GM12878 (cell line): ENCODE results near the gene TMEM174. TPM values are rescaled to one million over a fixed set of nuclear protein-coding genes. Genes with fewer than 3 reads are reported as not detected.

Source experiments
- ATAC-seq: fragments of 200-7000 bp; cut with Tn5 transposase; 3 replicates; pipeline ENCODE4 v1.9.1; 2020; ENCODE audit warnings: mild to moderate bottlenecking, moderate library complexity
- BruUV-seq: library from RNA; stranded (reverse); fragments of 400-500 nt; replicated peaks from 2 replicates; lab custom pipeline; 2021; lab: Mats Ljungman, UMichigan
- CTCF ChIA-PET: fragments of 300-600 bp; sonication (Branson Sonifier 250); formaldehyde crosslinking; extraction: SDS; loops from one replicate; lab custom pipeline; 2021; ENCODE audit warnings: inconsistent platforms; lab: Yijun Ruan, JAX
- POLR2A ChIA-PET: fragments of 350-600 bp; formaldehyde crosslinking; extraction: SDS; loops from one replicate; lab custom pipeline; 2021; ENCODE audit warnings: inconsistent platforms; lab: Charles Lee
- RAD21 ChIA-PET: fragments of 300-600 bp; sonication (Branson Sonifier 250); formaldehyde crosslinking; loops from one replicate; lab custom pipeline; 2023; ENCODE audit warnings: antibody characterized with exemption; ENCODE audit not compliant: unreplicated experiment; lab: Charles Lee
- SMC1A ChIA-PET: fragments of 300-600 bp; sonication (Branson Sonifier 250); formaldehyde crosslinking; loops from one replicate; lab custom pipeline; 2023; ENCODE audit not compliant: unreplicated experiment, uncharacterized antibody; lab: Charles Lee
- DNase-seq: peaks from one replicate; pipeline ENCODE4 v3.0.0-alpha.2; 2011; ENCODE audit warnings: low read depth, low spot score
- FAIRE-seq: peaks from 3 replicates; lab custom pipeline; 2011; peaks lifted over from hg19 to GRCh38; lab: Jason Lieb, UNC
- H2AFZ ChIP-seq: 2 replicates; pipeline ENCODE4 v1.6.0; 2011; ENCODE audit warnings: low read depth, low read length, control low read depth; ENCODE audit not compliant: control insufficient read depth
- H3K27ac ChIP-seq: 2 replicates; pipeline ENCODE4 v1.5.1; 2011; ENCODE audit warnings: control low read depth; ENCODE audit not compliant: control insufficient read depth, insufficient read depth
- H3K27me3 ChIP-seq, 2 experiments: replicated peaks in 1 of 2; 2 replicates each; pipeline versions ENCODE4 v1.6.0 to v1.6.1; 2011; ENCODE audit warnings: low read length in 1 of 2; ENCODE audit not compliant: control insufficient read depth in 2 of 2, insufficient read depth in 2 of 2
- H3K36me3 ChIP-seq, 2 experiments: 2 replicates each; pipeline ENCODE4 v1.5.1; 2011; ENCODE audit warnings: low read length in 1 of 2; ENCODE audit not compliant: control insufficient read depth in 2 of 2, insufficient read depth in 2 of 2
- H3K4me1 ChIP-seq: 2 replicates; pipeline ENCODE4 v1.6.1; 2011; ENCODE audit warnings: mild to moderate bottlenecking, low read length, moderate library complexity, mixed read lengths; ENCODE audit not compliant: control insufficient read depth, insufficient read depth
- H3K4me2 ChIP-seq: 2 replicates; pipeline ENCODE4 v1.6.0; 2011; ENCODE audit warnings: control low read depth; ENCODE audit not compliant: control insufficient read depth, insufficient read depth
- H3K4me3 ChIP-seq: fragments of 200-600 bp; sonication (generic); 2 replicates; pipeline ENCODE4 v1.5.1; 2016
- H3K79me2 ChIP-seq: 2 replicates; pipeline ENCODE4 v1.6.0; 2011; ENCODE audit warnings: low read length; ENCODE audit not compliant: control insufficient read depth, insufficient read depth
- H3K9ac ChIP-seq: 2 replicates; pipeline ENCODE4 v1.8.0; 2011; ENCODE audit warnings: low read length, control low read depth, mixed read lengths; ENCODE audit not compliant: control insufficient read depth, insufficient read depth
- H3K9me3 ChIP-seq: replicated peaks from 3 replicates; pipeline ENCODE4 v1.5.1; 2011; ENCODE audit warnings: mild to moderate bottlenecking, low read length; ENCODE audit not compliant: control insufficient read depth, insufficient read depth
- H4K20me1 ChIP-seq: 2 replicates; pipeline ENCODE4 v1.6.0; 2011; ENCODE audit not compliant: control insufficient read depth, insufficient read depth
- CHD1 ChIP-seq: IDR thresholded peaks from 2 replicates; pipeline ENCODE4 v1.6.1; 2012; ENCODE audit warnings: low read depth, low read length, improper control_type of control experiment
- JUNB ChIP-seq: IDR thresholded peaks from 2 replicates; pipeline ENCODE4 v1.6.1; 2016; ENCODE audit warnings: antibody characterized with exemption, mild to moderate bottlenecking
- KAT2A ChIP-seq: conservative IDR thresholded peaks from 2 replicates; pipeline ENCODE4 v1.6.1; 2011; ENCODE audit warnings: low read depth, low read length; ENCODE audit not compliant: control insufficient read depth
- KLF5 ChIP-seq: fragments of 450-650 bp; IDR thresholded peaks from 2 replicates; pipeline ENCODE4 v1.6.1; 2014; ENCODE audit warnings: mild to moderate bottlenecking; ENCODE audit not compliant: partially characterized antibody
- MTA2 ChIP-seq: fragments of 450-650 bp; IDR thresholded peaks from 2 replicates; pipeline ENCODE4 v1.6.1; 2016; ENCODE audit warnings: low read depth, mild to moderate bottlenecking, moderate library complexity
- NFYA ChIP-seq: IDR thresholded peaks from 2 replicates; pipeline ENCODE4 v1.6.1; 2011; ENCODE audit warnings: low read depth, mild to moderate bottlenecking, low read length, improper control_type of control experiment, borderline replicate concordance
- PML ChIP-seq: IDR thresholded peaks from 2 replicates; pipeline ENCODE4 v1.6.1; 2012; ENCODE audit warnings: low read length, inconsistent platforms
- SIN3A ChIP-seq: IDR thresholded peaks from 2 replicates; pipeline ENCODE4 v1.6.1; 2012; ENCODE audit warnings: low read depth, low read length, improper control_type of control experiment
- SREBF1 ChIP-seq: IDR thresholded peaks from 2 replicates; pipeline ENCODE4 v1.6.1; 2012; ENCODE audit warnings: mild to moderate bottlenecking, low read length
- TCF7 ChIP-seq: IDR thresholded peaks from 2 replicates; pipeline ENCODE4 v1.6.1; 2014; ENCODE audit warnings: antibody characterized with exemption, borderline replicate concordance
- WRNIP1 ChIP-seq: IDR thresholded peaks from 2 replicates; pipeline ENCODE4 v1.6.1; 2011; ENCODE audit warnings: low read depth, low read length, improper control_type of control experiment, borderline replicate concordance
- ZNF207 ChIP-seq: fragments of 450-650 bp; IDR thresholded peaks from 2 replicates; pipeline ENCODE4 v1.6.1; 2014; ENCODE audit warnings: antibody characterized with exemption, mild to moderate bottlenecking, borderline replicate concordance
- ZSCAN29 ChIP-seq: fragments of 450-650 bp; IDR thresholded peaks from 2 replicates; pipeline ENCODE4 v1.6.1; 2017; ENCODE audit warnings: mild to moderate bottlenecking, moderate library complexity
- ZZZ3 ChIP-seq: IDR thresholded peaks from 2 replicates; pipeline ENCODE4 v1.6.1; 2011; ENCODE audit warnings: low read depth; ENCODE audit not compliant: control insufficient read depth, insufficient read length
- WGBS: methylation state at CpG from one replicate; pipeline ENCODE4 v1.1.6; 2016; ENCODE audit warnings: low lambda C conversion rate; ENCODE audit not compliant: insufficient replicate concordance, insufficient coverage; ENCODE audit errors: missing lambda C conversion rate; 5-methylcytosine and 5-hydroxymethylcytosine counted together
- in situ Hi-C: fragments of 300-500 bp; cut with MboI; formaldehyde crosslinking; loops from 9 replicates; pipeline ENCODE4 v1.14.3; 2018; ENCODE audit warnings: mixed read lengths
- intact Hi-C: fragments of 100-400 bp; cut with micrococcal nuclease; formaldehyde crosslinking; loops from one replicate; pipeline ENCODE4 v1.14.2; 2022; ENCODE audit not compliant: unreplicated experiment
- polyA plus RNA-seq, 11 experiments: library from polyadenylated mRNA; depleted of rRNA in 4 of 11; unstranded in 6 of 11; stranded (reverse) in 5 of 11; fragments of >200 nt; fragmentation: Nextera tagmentation in 4 of 11; fragmentation: Illumina TruSeq in 1 of 11; extraction: Ambion mirVana in 4 of 11; extraction: Trizol in 1 of 11; gene quantifications; 1 replicate in 1 of 11; 2 replicates in 10 of 11; pipeline versions ENCODE4 v1.2.1 to v1.2.3, GENCODE V29; 2011 to 2016; ENCODE audit warnings: inconsistent platforms in 2 of 11, missing spikeins in 2 of 11, low read depth in 1 of 11
- total RNA-seq, 4 experiments: library from RNA; depleted of rRNA in 3 of 4; stranded (reverse); fragments of >200 nt in 3 of 4; fragmentation: Illumina TruSeq in 1 of 4; extraction: Trizol in 1 of 4; gene quantifications; 2 replicates each; pipeline versions ENCODE4 v1.2.1 to v1.2.3, GENCODE V29; 2013 to 2021
- TF ChIP-seq, protein P1 (sequence below): IDR thresholded peaks from 2 replicates; pipeline ENCODE4 v1.6.1; 2011; ENCODE audit warnings: mild to moderate bottlenecking, low read depth, low read length, moderate library complexity; ENCODE audit not compliant: insufficient replicate concordance
- TF ChIP-seq, protein P2 (sequence below): fragments of 450-650 bp; formaldehyde crosslinking; IDR thresholded peaks from 2 replicates; pipeline ENCODE4 v1.4.0; 2022; ENCODE audit warnings: mild to moderate bottlenecking, moderate library complexity
- TF ChIP-seq, protein P3 (sequence below): fragments of 450-650 bp; IDR thresholded peaks from 2 replicates; pipeline ENCODE4 v1.6.1; 2016; ENCODE audit warnings: mild to moderate bottlenecking, moderate library complexity, borderline replicate concordance

TMEM174 gene
- total and polyA plus RNA-seq, 10 of the 15 experiments (the other 5 are each of a cell fraction or from before 2014, with no cell fraction given), result not detected

DNA sequence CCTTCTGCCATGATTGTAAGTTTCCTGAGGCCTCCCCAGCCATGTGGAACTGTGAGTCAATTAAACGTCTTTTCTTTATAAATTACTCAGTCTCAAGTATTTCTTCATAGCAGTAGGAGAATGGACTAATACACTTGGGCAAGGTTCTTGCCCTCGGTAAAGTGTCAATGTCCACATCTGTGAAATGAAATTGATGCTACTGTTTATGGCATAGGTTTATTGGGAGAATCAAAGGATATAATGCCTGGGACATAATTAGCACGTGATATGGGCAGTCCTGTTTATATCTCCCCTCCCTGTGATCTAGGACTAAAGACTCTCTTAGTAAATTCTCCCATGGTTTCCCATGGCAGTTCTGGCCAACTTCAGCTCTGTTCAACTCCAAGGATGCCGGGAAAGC is 19.4 kb downstream of the TMEM174 start:
- Histone ChIP-seq H4K20me1 (no peaks in the 10 kb centered on the region), H3K79me2 (no peaks in the 10 kb centered on the region), H3K27me3 (peaks cover 2 to 3% of the 10 kb centered on the region in 2 experiments; a peak in 1 of 4 replicates), H3K4me1 (no peaks in the 10 kb centered on the region), H3K9ac (no peak overlapping the region), H3K36me3 (no peaks in the 10 kb centered on the region), H3K4me2 (no peak overlapping the region), H3K27ac (no peak overlapping the region), H2AFZ (no peak overlapping the region), H3K4me3 (no peak overlapping the region), H3K9me3 (no peaks in the 10 kb centered on the region)
- no peak for DNase-seq
- intact Hi-C loops (no loop called here), in situ Hi-C loops (no loop called here)
- no TSS peak for BruUV-seq
- no peak for FAIRE-seq
- POLR2A ChIA-PET, result no interaction called here
- TF ChIP-seq NFYA (no peak), MTA2 (no peak), ZZZ3 (no peak), JUNB (no peak), ZSCAN29 (no peak), WRNIP1 (no peak), KAT2A (no peak), CHD1 (no peak), KLF5 (no peak), ZNF207 (no peak), TCF7 (no peak), SREBF1 (no peak), PML (no peak), SIN3A (no peak)
- TF ChIP-seq, protein P1, sequence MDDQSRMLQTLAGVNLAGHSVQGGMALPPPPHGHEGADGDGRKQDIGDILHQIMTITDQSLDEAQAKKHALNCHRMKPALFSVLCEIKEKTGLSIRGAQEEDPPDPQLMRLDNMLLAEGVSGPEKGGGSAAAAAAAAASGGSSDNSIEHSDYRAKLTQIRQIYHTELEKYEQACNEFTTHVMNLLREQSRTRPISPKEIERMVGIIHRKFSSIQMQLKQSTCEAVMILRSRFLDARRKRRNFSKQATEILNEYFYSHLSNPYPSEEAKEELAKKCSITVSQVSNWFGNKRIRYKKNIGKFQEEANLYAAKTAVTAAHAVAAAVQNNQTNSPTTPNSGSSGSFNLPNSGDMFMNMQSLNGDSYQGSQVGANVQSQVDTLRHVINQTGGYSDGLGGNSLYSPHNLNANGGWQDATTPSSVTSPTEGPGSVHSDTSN, result no peak
- TF ChIP-seq, protein P2, sequence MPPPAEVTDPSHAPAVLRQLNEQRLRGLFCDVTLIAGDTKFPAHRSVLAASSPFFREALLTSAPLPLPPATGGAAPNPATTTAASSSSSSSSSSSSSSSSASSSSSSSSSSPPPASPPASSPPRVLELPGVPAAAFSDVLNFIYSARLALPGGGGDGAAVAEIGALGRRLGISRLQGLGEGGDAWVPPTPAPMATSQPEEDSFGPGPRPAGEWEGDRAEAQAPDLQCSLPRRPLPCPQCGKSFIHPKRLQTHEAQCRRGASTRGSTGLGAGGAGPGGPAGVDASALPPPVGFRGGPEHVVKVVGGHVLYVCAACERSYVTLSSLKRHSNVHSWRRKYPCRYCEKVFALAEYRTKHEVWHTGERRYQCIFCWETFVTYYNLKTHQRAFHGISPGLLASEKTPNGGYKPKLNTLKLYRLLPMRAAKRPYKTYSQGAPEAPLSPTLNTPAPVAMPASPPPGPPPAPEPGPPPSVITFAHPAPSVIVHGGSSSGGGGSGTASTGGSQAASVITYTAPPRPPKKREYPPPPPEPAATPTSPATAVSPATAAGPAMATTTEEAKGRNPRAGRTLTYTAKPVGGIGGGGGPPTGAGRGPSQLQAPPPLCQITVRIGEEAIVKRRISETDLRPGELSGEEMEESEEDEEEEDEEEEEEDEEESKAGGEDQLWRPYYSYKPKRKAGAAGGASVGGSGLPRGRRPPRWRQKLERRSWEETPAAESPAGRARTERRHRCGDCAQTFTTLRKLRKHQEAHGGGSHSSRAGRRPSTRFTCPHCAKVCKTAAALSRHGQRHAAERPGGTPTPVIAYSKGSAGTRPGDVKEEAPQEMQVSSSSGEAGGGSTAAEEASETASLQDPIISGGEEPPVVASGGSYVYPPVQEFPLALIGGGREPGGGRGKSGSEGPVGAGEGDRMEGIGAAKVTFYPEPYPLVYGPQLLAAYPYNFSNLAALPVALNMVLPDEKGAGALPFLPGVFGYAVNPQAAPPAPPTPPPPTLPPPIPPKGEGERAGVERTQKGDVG (CRISPR knock-in tag), result no peak
- TF ChIP-seq, protein P3, sequence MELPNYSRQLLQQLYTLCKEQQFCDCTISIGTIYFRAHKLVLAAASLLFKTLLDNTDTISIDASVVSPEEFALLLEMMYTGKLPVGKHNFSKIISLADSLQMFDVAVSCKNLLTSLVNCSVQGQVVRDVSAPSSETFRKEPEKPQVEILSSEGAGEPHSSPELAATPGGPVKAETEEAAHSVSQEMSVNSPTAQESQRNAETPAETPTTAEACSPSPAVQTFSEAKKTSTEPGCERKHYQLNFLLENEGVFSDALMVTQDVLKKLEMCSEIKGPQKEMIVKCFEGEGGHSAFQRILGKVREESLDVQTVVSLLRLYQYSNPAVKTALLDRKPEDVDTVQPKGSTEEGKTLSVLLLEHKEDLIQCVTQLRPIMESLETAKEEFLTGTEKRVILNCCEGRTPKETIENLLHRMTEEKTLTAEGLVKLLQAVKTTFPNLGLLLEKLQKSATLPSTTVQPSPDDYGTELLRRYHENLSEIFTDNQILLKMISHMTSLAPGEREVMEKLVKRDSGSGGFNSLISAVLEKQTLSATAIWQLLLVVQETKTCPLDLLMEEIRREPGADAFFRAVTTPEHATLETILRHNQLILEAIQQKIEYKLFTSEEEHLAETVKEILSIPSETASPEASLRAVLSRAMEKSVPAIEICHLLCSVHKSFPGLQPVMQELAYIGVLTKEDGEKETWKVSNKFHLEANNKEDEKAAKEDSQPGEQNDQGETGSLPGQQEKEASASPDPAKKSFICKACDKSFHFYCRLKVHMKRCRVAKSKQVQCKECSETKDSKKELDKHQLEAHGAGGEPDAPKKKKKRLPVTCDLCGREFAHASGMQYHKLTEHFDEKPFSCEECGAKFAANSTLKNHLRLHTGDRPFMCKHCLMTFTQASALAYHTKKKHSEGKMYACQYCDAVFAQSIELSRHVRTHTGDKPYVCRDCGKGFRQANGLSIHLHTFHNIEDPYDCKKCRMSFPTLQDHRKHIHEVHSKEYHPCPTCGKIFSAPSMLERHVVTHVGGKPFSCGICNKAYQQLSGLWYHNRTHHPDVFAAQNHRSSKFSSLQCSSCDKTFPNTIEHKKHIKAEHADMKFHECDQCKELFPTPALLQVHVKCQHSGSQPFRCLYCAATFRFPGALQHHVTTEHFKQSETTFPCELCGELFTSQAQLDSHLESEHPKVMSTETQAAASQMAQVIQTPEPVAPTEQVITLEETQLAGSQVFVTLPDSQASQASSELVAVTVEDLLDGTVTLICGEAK, result no peak
- RAD21 ChIA-PET, result no interaction called here
- ATAC-seq, result no peak
- CTCF ChIA-PET, result no interaction called here
- SMC1A ChIA-PET, result no interaction called here
- 34% methylated on average over 4 of the region's 4 CpGs for WGBS
